Mucosa of rectum (tissue), 2 donors: ENCODE data around the gene PHRF1.

Experiments used
- H3K27ac ChIP-seq, 2 donors: one replicate each; pipeline ENCODE4 v1.7.0; 2013; ENCODE audit warnings: inconsistent platforms in 2 of 2, low read depth in 2 of 2, low read length in 2 of 2
- H3K27me3 ChIP-seq, 2 donors: one replicate each; pipeline ENCODE4 v1.7.0; 2013; ENCODE audit warnings: low read length in 2 of 2; ENCODE audit not compliant: control insufficient read depth in 2 of 2, insufficient read depth in 2 of 2
- H3K36me3 ChIP-seq, 2 donors: one replicate each; pipeline ENCODE4 v1.7.0; 2013; ENCODE audit warnings: low read length in 2 of 2; ENCODE audit not compliant: control insufficient read depth in 2 of 2, insufficient read depth in 2 of 2
- H3K4me1 ChIP-seq, 2 donors: one replicate each; pipeline ENCODE4 v1.7.0; 2013; ENCODE audit warnings: low read length in 2 of 2, mild to moderate bottlenecking in 1 of 2; ENCODE audit not compliant: control insufficient read depth in 2 of 2, insufficient read depth in 2 of 2
- H3K4me3 ChIP-seq, 2 donors: one replicate each; pipeline ENCODE4 v1.7.0; 2013; ENCODE audit warnings: low read length in 2 of 2
- H3K9ac ChIP-seq, 2 donors: one replicate each; pipeline ENCODE4 v1.7.0; 2013; ENCODE audit warnings: low read length in 2 of 2, low read depth in 1 of 2, mild to moderate bottlenecking in 1 of 2
- H3K9me3 ChIP-seq, 2 donors: one replicate each; pipeline ENCODE4 v1.7.0; 2013; ENCODE audit warnings: low read length in 2 of 2; ENCODE audit not compliant: control insufficient read depth in 2 of 2
- donor health status: healthy.
- donor health status: Normal muscosa, but diverticular disease.

Gene PHRF1

DNA sequence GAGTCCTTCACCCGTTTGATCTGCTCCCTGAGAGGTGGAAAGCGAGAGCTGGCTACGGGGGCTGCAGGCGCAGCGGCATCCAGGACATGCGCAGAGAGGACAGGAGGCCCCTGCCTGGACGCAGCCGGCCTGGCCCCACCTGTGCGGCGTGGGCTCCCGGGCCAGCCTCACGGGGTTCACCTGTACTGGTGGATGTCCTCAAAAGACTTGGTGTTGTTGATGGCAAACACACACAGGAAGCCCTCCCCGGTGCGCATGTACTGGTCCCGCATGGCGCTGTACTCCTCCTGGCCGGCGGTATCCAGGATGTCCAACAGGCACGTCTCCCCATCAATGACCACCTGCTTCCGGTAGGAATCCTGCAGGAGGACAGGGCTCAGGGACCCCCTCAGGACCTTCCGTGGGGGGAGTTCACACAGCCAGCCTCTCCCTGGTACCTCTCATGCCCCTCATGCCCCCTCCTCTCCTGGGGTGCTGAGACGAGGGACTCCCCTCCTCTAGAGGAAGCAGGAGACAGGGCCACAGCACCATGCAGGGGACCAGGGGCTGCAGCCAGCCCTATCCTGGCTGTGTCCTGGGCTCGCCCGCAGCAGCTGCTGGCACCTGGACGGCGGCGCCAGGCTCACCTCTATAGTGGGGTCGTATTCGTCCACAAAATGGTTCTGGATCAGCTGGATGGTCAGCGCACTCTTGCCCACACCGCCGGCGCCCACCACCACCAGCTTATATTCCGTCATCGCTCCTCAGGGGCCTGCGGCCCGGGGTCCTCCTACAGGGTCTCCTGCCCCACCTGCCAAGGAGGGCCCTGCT is 42.5 kb upstream of the PHRF1 start:
- H3K4me3 ChIP-seq: peak overlapping the region in 1 of 2 donors; percentile 74
- H3K27ac ChIP-seq: no peak overlapping the region
- H3K9ac ChIP-seq: no peak overlapping the region
- H3K27me3 ChIP-seq: no peaks in the 10 kb centered on the region
- H3K36me3 ChIP-seq: peaks cover 11 to 14% of the 10 kb centered on the region in 2 donors
- peaks cover 22% of the 10 kb centered on the region in 2 donors for H3K4me1 ChIP-seq
- no peaks in the 10 kb centered on the region for H3K9me3 ChIP-seq

DNA sequence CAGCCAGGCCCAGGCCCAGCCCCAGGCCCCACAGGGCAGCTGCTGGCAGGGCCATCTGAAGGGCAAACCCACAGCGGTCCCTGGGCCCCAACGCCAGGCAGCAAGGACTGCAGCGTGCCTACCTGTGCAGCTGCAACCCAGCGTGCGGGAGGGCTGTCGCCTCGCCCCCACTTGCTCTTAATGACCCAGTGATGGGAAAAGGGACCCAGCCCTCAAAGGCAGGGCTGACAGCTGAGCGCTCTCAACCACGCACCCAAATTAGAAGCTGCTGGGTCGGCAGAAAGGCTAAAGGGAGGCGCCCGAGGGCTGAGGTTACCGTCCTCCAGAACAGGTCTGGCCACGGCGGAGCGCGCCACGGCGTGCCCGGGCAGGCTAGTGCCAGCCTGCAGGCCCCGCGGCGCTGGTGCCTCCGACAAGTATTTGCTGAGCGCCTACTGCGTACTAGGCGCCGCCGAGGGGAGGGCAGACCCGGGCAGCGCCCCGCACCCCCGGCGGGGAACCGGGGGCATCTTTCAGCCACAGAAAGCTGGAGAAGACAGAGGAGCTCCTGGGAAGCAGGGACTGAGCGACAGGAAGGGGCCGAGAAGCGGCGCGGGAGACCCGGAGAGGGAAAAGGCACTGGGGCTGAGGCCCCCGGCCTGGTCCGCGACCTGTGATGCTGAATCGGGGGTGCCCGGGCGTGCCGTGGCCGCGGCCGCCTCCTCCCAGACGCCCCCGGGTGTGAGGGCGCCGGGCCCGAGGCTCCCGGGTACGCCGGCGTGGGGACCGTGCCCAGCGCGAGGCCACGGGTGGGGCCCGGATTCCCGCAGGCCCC is 41.7 kb upstream of the PHRF1 start:
- Histone ChIP-seq H3K4me1 (peaks cover 22% of the 10 kb centered on the region in 2 donors), H3K27me3 (no peaks in the 10 kb centered on the region), H3K9ac (peak overlapping the region; percentile 70 to 79), H3K9me3 (no peaks in the 10 kb centered on the region), H3K27ac (peak overlapping the region; percentile 39 to 67), H3K36me3 (peaks cover 11 to 14% of the 10 kb centered on the region in 2 donors), H3K4me3 (peak overlapping the region; percentile 69 to 74)

DNA sequence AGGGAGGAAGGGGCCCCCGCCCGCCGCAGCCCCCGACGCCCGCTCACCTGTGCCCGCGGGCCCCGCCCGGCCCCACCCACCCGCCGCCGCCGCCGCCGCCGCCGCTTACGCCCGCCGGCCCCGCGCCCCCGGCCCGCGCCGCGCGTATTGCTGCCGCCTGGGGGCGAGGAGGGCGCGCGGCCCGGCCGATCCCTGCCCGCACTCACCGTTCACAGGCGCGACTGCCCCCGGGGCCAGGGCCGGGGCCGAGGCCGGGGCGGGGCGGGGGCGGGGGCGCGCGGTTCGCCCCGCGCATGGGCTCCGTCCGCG is 41.1 kb upstream of the PHRF1 start:
- H3K27me3 ChIP-seq: no peaks in the 10 kb centered on the region
- no peak overlapping the region for H3K9ac ChIP-seq
- peak overlapping the region in 1 of 2 donors; percentile 69 for H3K4me3 ChIP-seq
- H3K9me3 ChIP-seq: no peaks in the 10 kb centered on the region
- H3K4me1 ChIP-seq: peaks cover 22% of the 10 kb centered on the region in 2 donors
- peak overlapping the region in 1 of 2 donors; percentile 67 for H3K27ac ChIP-seq
- H3K36me3 ChIP-seq: peaks cover 11 to 14% of the 10 kb centered on the region in 2 donors

DNA sequence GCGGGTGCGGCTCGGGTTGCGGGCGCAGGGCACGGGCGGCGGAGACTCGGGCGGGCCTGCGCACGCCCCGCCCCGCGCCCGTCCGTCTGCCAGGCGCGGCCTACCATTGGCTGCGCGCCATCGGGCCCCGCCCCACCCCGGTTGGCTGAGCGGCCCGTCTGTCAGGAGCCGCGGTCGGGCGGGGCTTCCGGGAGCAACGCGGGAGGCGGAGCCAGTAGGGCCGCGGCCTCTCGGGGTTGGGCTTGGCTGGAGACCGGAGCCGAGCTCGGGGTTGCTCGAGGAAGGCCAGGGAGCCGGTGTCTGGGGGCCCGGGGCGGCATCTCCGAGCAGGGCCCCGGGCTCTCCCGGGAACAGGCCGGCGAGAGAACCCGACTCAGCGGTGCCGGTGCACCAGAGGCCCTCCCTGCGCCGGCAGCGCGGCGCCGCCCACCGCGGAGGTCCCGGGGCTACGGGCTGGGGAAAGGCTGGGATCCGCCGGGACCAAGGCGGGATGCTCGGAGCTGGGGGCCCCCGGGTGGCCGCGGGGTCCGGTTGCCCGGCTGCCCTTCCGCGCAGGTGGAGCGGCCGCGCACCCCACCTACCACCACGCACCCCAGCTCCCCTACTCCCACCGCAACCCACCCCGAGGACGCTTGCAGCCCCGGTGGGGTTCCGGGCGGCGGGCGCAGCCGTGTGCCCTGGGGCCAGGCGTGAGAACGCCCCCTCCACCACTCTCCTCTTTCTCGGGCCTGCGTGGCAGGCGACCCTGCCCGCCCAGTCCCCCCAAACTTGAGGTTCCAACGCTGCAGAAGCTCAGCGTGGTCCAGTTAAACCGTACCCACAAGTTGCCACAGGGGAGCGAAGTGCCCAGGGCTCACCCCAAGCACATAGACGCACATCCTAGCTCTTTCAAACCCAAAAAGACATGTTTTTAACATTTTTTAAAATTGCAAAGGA is 40.5 kb upstream of the PHRF1 start, which contains the start of gene HRAS:
HRAS (minus strand) TSS at position 58 of the 936 bp plus-strand sequence.
- Histone ChIP-seq H3K4me1 (peaks cover 22% of the 10 kb centered on the region in 2 donors), H3K9ac (peak within 1 kb of the TSS; percentile 70 to 79), H3K36me3 (peaks cover 11 to 14% of the 10 kb centered on the region in 2 donors), H3K27me3 (no peaks in the 10 kb centered on the region), H3K4me3 (peak within 1 kb of the TSS; percentile 70 to 74), H3K27ac (peak within 1 kb of the TSS; percentile 85 to 87), H3K9me3 (no peaks in the 10 kb centered on the region)

DNA sequence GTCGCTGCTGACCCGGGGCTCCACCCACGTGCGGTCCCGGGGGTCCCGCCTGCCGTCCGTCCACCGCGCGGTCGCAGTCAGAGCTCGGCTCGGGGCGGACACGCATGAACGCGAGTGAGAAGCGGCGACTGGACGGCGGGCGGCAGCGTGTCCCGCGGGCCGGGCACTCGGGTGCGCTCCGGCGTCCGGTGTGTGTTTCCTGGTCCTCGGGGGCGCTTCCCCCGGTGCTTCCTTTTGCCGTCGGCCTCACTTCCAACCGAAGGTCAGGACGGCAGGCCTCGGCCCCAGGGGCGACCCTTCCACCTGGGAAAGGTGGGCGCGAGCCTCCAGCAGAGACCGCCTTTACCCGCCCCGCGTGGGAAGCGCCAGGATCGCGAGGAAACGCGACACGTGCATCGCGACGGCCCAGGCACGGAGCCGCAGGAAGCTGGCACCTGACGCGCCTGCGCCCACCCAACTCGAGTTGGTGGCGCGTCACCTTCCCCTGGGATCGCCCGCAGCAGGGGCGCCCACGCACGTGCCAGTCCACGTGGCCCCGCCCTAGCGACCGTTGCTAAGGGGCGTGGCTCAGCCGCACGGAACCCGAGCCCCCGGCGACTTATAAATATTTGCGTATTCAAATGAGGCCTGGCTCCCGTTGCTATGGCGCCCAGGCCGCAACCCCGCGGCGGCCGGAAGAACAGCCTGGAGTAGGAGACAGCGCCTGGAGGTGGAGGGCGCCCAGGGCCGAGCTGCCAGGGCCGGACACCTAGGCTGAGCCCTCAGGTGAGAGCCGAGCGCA is 39.2 kb upstream of the PHRF1 start, which contains the start of gene LRRC56:
LRRC56 (plus strand) TSS at position 687 of the 781 bp plus-strand sequence. CDS start 3,158 bp downstream, outside the sequence.
- Histone ChIP-seq H3K36me3 (peaks cover 6 to 10% of the 10 kb centered on the region in 2 donors), H3K27me3 (no peaks in the 10 kb centered on the region), H3K9ac (peak within 1 kb of the TSS; percentile 60 to 78), H3K4me3 (peak within 1 kb of the TSS; percentile 65 to 70), H3K27ac (peak within 1 kb of the TSS; percentile 85 to 87), H3K9me3 (no peaks in the 10 kb centered on the region), H3K4me1 (peaks cover 22 to 28% of the 10 kb centered on the region in 2 donors)

DNA sequence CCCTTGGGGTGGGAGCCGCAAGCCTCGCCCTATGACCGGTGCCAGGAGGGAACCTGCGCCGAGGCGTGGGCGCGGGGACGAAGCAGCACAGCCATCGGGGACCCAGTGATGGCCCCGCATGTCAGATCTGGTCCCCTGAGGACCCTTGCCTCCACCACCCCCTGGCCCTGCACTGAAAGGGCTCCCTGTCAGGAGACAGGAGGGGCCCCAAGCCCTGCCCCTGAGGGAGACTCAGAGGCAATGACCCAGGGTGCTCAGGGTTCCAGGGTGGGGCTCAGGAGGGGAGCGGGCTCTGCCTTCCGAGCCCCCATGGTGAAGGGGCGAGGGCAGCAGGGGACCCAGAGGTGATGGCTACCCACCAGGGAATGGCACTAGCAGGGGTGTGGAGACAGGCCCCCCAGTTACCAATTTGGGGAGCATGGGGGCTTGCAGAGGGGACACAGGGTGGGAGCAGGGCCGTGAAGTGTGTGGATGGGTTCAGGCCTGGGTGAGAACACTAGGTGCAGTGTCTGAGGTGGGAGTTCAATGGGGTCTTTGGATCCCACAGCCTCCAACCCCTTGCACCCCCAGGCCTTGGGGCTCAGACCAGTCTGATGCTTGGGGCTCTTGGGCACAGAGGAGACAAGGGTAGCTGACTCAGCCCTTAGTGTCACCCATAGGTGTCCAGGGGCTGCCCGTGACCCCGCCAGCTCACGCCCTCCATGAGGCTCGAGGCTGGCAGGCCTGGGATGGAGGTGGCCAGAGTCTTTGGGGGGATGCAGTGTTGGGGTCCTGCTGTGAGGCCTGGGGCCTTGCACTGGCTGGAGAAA is 38.4 kb upstream of the PHRF1 start:
- Histone ChIP-seq H3K4me1 (peaks cover 22 to 28% of the 10 kb centered on the region in 2 donors), H3K9me3 (no peaks in the 10 kb centered on the region), H3K36me3 (peaks cover 0 to 5% of the 10 kb centered on the region in 2 donors), H3K9ac (peak overlapping the region; percentile 60 to 78), H3K27ac (peak overlapping the region; percentile 85 to 87), H3K4me3 (peak overlapping the region; percentile 65 to 70), H3K27me3 (no peaks in the 10 kb centered on the region)

DNA sequence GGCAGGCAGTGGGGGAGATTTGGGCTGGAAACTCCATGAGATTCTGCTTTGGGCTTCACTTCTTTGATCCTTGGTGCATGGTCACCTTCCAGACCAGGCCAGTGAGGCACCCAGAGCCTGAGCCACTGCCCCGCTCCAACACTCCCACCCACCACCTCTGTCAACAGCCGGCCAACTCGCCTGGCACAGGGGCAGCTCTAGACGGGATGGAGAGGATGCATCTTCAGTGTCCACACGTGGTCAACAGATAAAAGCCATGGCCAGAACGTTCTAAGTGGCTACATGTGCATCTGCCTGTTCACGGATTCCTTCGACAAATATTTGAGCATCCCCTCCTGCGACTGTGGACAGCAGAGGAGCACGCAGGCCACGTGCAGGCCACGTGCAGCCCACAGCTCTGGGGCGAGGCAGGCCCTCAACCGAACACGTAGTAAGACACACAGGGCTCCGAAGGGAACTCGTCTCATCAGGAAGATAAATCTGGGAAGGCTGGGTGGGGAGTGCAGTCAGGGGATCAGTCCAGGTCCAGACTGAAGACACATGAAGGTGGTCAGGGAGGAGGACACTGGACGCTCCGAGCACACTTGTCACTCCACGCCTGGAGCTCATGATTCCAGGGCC is 37.7 kb upstream of the PHRF1 start:
- Histone ChIP-seq H3K4me1 (peaks cover 19 to 25% of the 10 kb centered on the region in 2 donors), H3K27me3 (no peaks in the 10 kb centered on the region), H3K4me3 (no peak overlapping the region), H3K36me3 (peaks cover 0 to under 1% of the 10 kb centered on the region in 2 donors), H3K27ac (no peak overlapping the region), H3K9me3 (no peaks in the 10 kb centered on the region), H3K9ac (no peak overlapping the region)

DNA sequence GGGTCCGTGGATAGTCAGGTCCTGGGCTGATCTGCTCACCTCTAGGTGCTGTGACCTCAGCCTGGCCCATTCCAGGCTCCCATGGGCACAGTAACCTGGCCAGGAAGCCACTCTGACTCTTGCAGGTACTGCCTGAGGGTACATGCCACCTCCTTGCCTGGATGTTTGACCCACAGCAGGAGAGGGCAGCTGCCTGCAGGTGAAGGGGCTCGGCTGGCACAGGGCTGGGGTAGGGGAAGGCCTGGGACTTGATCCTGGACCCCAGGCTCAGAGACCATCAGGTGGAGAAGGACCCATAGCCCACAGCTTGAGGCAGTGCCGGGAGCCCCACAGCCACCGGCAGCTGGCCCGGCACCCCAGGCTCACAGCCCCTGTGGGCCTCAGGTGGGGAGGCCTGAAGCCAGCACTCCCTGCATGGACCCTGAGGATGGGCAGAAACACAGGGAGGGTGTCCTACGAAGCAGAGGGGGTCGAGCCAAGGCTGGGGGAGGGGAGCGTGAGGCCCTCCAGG is 36.2 kb upstream of the PHRF1 start:
- H3K27me3 ChIP-seq: no peaks in the 10 kb centered on the region
- H3K4me1 ChIP-seq: peaks cover 9 to 21% of the 10 kb centered on the region in 2 donors
- no peak overlapping the region for H3K9ac ChIP-seq
- no peaks in the 10 kb centered on the region for H3K36me3 ChIP-seq
- no peak overlapping the region for H3K4me3 ChIP-seq
- H3K9me3 ChIP-seq: no peaks in the 10 kb centered on the region
- no peak overlapping the region for H3K27ac ChIP-seq
